ENCODE results near the gene CCDC188. TPM values are rescaled to one million over a fixed set of nuclear protein-coding genes. Genes with fewer than 3 reads are reported as not detected.

CCDC188 gene
- total and polyA plus RNA-seq, 2 donors (not counting 1 experiment from before 2014, with no cell fraction given), result 0.33 to 0.59 TPM

DNA sequence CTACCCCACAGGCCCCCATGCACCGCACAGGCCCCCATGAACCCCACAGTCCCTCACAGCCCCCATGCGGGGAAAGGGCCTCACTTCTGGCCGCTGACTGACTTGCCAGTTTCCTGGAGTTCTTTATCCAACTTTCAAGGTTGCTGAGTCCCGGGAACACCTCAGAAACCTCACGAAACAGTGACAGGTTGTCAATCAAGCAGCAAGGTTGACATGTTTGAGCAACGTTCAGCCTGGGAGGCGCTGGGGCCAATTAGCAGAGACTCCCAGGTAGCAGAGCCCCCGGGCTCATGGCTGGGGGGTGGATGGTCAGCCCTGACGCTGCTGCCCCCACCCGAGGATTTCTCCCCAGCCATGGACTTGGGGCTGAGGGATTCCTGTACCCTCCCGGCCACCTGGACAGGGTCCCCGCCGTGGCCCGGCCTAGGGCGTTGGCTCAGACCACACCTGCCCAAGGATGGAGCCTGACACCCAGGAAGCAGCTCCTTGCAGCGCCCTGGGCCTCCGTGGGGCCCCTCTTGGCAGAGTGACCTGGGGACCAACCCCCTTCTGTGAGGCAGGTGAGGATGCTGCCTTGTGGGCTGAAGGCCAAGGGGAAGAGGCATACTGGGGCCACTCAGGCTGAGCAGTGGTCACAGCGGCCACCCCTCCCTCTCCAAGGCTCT lies 33.8 kb upstream of the CCDC188 start:
- Histone ChIP-seq H3K36me3 (ENCODE audit: control insufficient read depth, insufficient read depth, low read length) (no peaks in the 10 kb centered on the region), H4K20me1 (ENCODE audit: control insufficient read depth, extremely low read depth, insufficient read depth, low read length) (peaks cover 2% of the 10 kb centered on the region), H3K27me3 (ENCODE audit: control insufficient read depth, insufficient read depth, low read length) (no peaks in the 10 kb centered on the region), H3K9me3 (ENCODE audit: control insufficient read depth, insufficient read depth, low read depth, low read length) (no peaks in the 10 kb centered on the region), H3K9ac (ENCODE audit: insufficient read depth, low read length) (no peak overlapping the region), H2AFZ (ENCODE audit: low read length) (no peak overlapping the region), H3K4me3 (replicated peaks in 1 of 4; ENCODE audit: control extremely low read depth in 1 of 4, insufficient read depth in 1 of 4, low read depth in 3 of 4, low read length in 4 of 4) (no peak overlapping the region), H3K27ac (ENCODE audit: insufficient read depth, low read length) (no peak overlapping the region), H3K4me1 (ENCODE audit: control insufficient read depth, extremely low read depth, insufficient read depth, low read length) (no peaks in the 10 kb centered on the region), H3K4me2 (ENCODE audit: extremely low read depth, insufficient read depth, low read length) (no peak overlapping the region), H3K79me2 (ENCODE audit: control insufficient read depth, insufficient read depth, low read length) (no peaks in the 10 kb centered on the region)
- no peak for DNase-seq (ENCODE audit: low read depth in 2 of 2)
- TF ChIP-seq, protein P1, sequence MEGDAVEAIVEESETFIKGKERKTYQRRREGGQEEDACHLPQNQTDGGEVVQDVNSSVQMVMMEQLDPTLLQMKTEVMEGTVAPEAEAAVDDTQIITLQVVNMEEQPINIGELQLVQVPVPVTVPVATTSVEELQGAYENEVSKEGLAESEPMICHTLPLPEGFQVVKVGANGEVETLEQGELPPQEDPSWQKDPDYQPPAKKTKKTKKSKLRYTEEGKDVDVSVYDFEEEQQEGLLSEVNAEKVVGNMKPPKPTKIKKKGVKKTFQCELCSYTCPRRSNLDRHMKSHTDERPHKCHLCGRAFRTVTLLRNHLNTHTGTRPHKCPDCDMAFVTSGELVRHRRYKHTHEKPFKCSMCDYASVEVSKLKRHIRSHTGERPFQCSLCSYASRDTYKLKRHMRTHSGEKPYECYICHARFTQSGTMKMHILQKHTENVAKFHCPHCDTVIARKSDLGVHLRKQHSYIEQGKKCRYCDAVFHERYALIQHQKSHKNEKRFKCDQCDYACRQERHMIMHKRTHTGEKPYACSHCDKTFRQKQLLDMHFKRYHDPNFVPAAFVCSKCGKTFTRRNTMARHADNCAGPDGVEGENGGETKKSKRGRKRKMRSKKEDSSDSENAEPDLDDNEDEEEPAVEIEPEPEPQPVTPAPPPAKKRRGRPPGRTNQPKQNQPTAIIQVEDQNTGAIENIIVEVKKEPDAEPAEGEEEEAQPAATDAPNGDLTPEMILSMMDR (conservative IDR thresholded peaks at IDR 0.05 in 1 of 2, IDR thresholded peaks at IDR 0.05 in 1 of 2; ENCODE audit: low read depth in 1 of 2, low read length in 2 of 2), result no peak
- no peak for TF ChIP-seq EZH2 (IDR thresholded peaks at IDR 0.05; ENCODE audit: low read length, missing control alignments)

- TF ChIP-seq, protein P1 (conservative IDR thresholded peaks at IDR 0.05 in 1 of 2, IDR thresholded peaks at IDR 0.05 in 1 of 2; ENCODE audit: low read depth in 1 of 2, low read length in 2 of 2), result no peak
- TF ChIP-seq EZH2 (IDR thresholded peaks at IDR 0.05; ENCODE audit: low read length, missing control alignments), result no peak
- Histone ChIP-seq H3K4me3 (replicated peaks in 1 of 4; ENCODE audit: control extremely low read depth in 1 of 4, insufficient read depth in 1 of 4, low read depth in 3 of 4, low read length in 4 of 4) (no peak overlapping the region), H3K4me2 (ENCODE audit: extremely low read depth, insufficient read depth, low read length) (no peak overlapping the region), H4K20me1 (ENCODE audit: control insufficient read depth, extremely low read depth, insufficient read depth, low read length) (peaks cover 2% of the 10 kb centered on the region), H2AFZ (ENCODE audit: low read length) (no peak overlapping the region), H3K9me3 (ENCODE audit: control insufficient read depth, insufficient read depth, low read depth, low read length) (no peaks in the 10 kb centered on the region), H3K27ac (ENCODE audit: insufficient read depth, low read length) (no peak overlapping the region), H3K4me1 (ENCODE audit: control insufficient read depth, extremely low read depth, insufficient read depth, low read length) (no peaks in the 10 kb centered on the region), H3K27me3 (ENCODE audit: control insufficient read depth, insufficient read depth, low read length) (no peaks in the 10 kb centered on the region), H3K9ac (ENCODE audit: insufficient read depth, low read length) (no peak overlapping the region), H3K79me2 (ENCODE audit: control insufficient read depth, insufficient read depth, low read length) (no peaks in the 10 kb centered on the region), H3K36me3 (ENCODE audit: control insufficient read depth, insufficient read depth, low read length) (no peaks in the 10 kb centered on the region)
- no peak for DNase-seq (ENCODE audit: low read depth in 2 of 2)
Measured at GRCh38 chr22:20183823-20184222, 33.0 kb upstream of the CCDC188 start.

GRCh38 chr22:20183101-20183500 lies 32.2 kb upstream of the CCDC188 start:
- Histone ChIP-seq H3K4me1 (ENCODE audit: control insufficient read depth, extremely low read depth, insufficient read depth, low read length) (no peaks in the 10 kb centered on the region), H2AFZ (ENCODE audit: low read length) (no peak overlapping the region), H3K79me2 (ENCODE audit: control insufficient read depth, insufficient read depth, low read length) (no peaks in the 10 kb centered on the region), H3K9ac (ENCODE audit: insufficient read depth, low read length) (no peak overlapping the region), H3K4me2 (ENCODE audit: extremely low read depth, insufficient read depth, low read length) (no peak overlapping the region), H3K27me3 (ENCODE audit: control insufficient read depth, insufficient read depth, low read length) (no peaks in the 10 kb centered on the region), H4K20me1 (ENCODE audit: control insufficient read depth, extremely low read depth, insufficient read depth, low read length) (peaks cover 2% of the 10 kb centered on the region), H3K36me3 (ENCODE audit: control insufficient read depth, insufficient read depth, low read length) (no peaks in the 10 kb centered on the region), H3K9me3 (ENCODE audit: control insufficient read depth, insufficient read depth, low read depth, low read length) (no peaks in the 10 kb centered on the region), H3K27ac (ENCODE audit: insufficient read depth, low read length) (no peak overlapping the region), H3K4me3 (replicated peaks in 1 of 4; ENCODE audit: control extremely low read depth in 1 of 4, insufficient read depth in 1 of 4, low read depth in 3 of 4, low read length in 4 of 4) (no peak overlapping the region)
- TF ChIP-seq, protein P1 (conservative IDR thresholded peaks at IDR 0.05 in 1 of 2, IDR thresholded peaks at IDR 0.05 in 1 of 2; ENCODE audit: low read depth in 1 of 2, low read length in 2 of 2), result no peak
- TF ChIP-seq EZH2 (IDR thresholded peaks at IDR 0.05; ENCODE audit: low read length, missing control alignments), result no peak
- no peak for DNase-seq (ENCODE audit: low read depth in 2 of 2)

Measured in fibroblast of lung (primary cell).